NCI-H460 (cell line): ENCODE results near the gene CDCP2. TPM values are rescaled to one million over a fixed set of nuclear protein-coding genes. Genes with fewer than 3 reads are reported as not detected.
A peak's percentile ranks its signal among the peaks of the same experiment; 100 is the strongest.
"Not testable (repeated sequence)": the region's sequence is repeated elsewhere in the genome, so short reads cannot be mapped to it uniquely, and the experiment has no call there.

ENCODE experiments used
- DNase-seq: peaks from one replicate; pipeline ENCODE4 v3.0.0-alpha.2; 2016; ENCODE audit warnings: low read depth; ENCODE audit errors: extremely low read depth
- total RNA-seq: library from RNA; depleted of rRNA; stranded (reverse); fragments of >200 nt; shearing (Covaris generic); gene quantifications from 2 replicates; pipeline ENCODE4 v1.2.3, GENCODE V29; 2014

CDCP2 gene
- total RNA-seq, 1 experiment from 2014 or later = not detected

- no peak for DNase-seq
Observed at GRCh38 chr1:54168206-54168965, 15.6 kb upstream of the CDCP2 start.

- no peak for DNase-seq
Observed at GRCh38 chr1:54167422-54168139, 14.8 kb upstream of the CDCP2 start.

- not testable (repeated sequence) for DNase-seq
Observed at GRCh38 chr1:54166357-54166756, 13.6 kb upstream of the CDCP2 start.

- no peak for DNase-seq
Observed at GRCh38 chr1:54165146-54165545, 12.3 kb upstream of the CDCP2 start.

- DNase-seq = no peak
Observed at GRCh38 chr1:54163573-54163972, 10.8 kb upstream of the CDCP2 start.

- peak; percentile 3 for DNase-seq
Observed at GRCh38 chr1:54163051-54163450, 10.3 kb upstream of the CDCP2 start.

- no peak for DNase-seq
Observed at GRCh38 chr1:54161495-54162168, 8.8 kb upstream of the CDCP2 start.

GRCh38 chr1:54160351-54160750, 7.6 kb upstream of the CDCP2 start:
- DNase-seq = peak; percentile 12

GRCh38 chr1:54159733-54160316, 7.0 kb upstream of the CDCP2 start:
- no peak for DNase-seq

- DNase-seq = no peak
Observed at GRCh38 chr1:54158071-54158470, 5.3 kb upstream of the CDCP2 start.

- no peak for DNase-seq
Observed at GRCh38 chr1:54157401-54157800, 4.6 kb upstream of the CDCP2 start.

GRCh38 chr1:54156986-54157385, 4.2 kb upstream of the CDCP2 start:
- DNase-seq = no peak

- no peak for DNase-seq
Observed at GRCh38 chr1:54156201-54156600, 3.4 kb upstream of the CDCP2 start.

- peak; percentile 7 for DNase-seq
Observed at GRCh38 chr1:54153535-54154439, 987 bp upstream of the CDCP2 start.

GRCh38 chr1:54151013-54151412, 1.8 kb downstream of the CDCP2 start:
- DNase-seq = no peak

- no peak for DNase-seq
Observed at GRCh38 chr1:54149734-54150133, 3.1 kb downstream of the CDCP2 start.

GRCh38 chr1:54144366-54144765, 8.4 kb downstream of the CDCP2 start:
- no peak for DNase-seq

- DNase-seq = no peak
Observed at GRCh38 chr1:54142146-54142900, 10.5 kb downstream of the CDCP2 start.

GRCh38 chr1:54139711-54140110, 13.1 kb downstream of the CDCP2 start:
- DNase-seq = no peak
